ENCODE measurements around the gene PCDHGA1.

PCDHGA1 gene

GRCh38 chr5:141515141-141515540 lies 184.8 kb downstream of the PCDHGA1 start:
- DNase-seq, result no peak

GRCh38 chr5:141515946-141516671 lies 185.8 kb downstream of the PCDHGA1 start:
- DNase-seq, result no peak

DNA sequence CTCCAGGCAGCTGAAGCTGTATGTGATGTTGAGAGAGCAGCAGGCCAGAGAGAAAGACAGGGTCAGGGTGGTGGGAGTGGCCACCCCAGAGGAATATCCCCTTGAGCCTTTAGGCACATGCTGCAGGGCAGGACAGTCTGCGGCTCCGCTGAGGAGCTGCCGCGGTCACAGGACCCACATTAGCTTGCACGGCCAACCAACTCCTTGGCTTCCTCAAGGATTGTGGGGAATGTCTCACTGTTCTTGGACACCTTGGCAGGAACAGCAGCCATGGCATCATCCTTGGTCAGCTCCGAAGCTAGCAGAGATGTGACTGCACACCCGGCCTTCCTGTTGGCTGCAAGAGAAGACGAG lies 186.3 kb downstream of the PCDHGA1 start:
- no peak for DNase-seq

DNA sequence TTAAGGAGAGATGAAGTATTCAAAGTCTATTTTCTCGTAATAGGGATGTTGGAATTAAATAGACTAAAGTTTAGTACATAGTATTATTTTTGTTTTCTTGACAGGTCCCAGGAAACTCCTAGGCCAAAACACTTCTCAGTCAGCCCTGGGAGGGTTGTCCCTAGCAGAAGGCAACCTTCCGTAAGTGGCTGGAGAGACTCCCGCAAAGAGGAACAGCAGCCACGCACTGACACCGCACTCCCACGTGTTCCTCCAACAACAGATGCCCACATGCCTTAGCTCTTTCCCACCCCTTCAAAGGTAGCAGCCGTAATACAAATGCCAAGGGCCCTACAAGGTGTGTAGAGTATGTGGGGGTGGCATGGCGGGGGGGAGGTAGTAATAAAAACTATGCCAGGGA lies 187.0 kb downstream of the PCDHGA1 start:
- DNase-seq, result no peak

DNA sequence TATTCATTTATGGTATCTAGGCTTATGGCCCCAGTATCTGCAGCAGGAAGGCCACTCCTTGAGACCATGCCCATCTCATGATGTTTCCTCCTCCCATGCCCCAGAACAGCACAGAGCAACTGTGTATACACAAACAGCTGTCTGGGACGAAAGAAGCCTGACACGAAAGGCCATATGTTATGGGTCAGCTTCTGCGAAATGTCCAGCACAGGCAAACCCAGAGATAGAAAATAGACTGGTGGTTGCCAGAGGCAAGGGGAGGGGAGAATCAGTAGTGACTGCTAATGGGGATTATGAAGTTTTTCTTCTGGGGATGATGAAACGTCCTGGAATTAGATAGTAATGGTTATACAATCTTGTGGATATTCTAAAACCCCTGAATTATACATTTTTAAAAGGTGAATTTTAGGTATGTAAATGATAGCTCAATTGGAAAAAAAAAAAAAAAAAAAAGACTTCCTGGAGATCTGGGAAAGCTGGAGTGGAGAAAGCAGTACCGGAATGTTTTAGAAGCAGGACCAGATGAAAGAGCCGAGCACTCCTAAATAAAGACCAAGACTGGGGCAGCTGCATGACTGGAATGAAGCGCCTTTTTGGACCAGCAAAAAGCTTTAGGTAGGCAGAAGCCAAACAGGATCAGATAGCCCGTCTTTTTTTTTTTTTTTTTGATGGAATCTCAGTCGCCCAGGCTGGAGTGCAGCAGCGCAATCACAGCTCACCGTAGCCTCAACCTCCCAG lies 187.7 kb downstream of the PCDHGA1 start:
- DNase-seq, result no peak

DNA sequence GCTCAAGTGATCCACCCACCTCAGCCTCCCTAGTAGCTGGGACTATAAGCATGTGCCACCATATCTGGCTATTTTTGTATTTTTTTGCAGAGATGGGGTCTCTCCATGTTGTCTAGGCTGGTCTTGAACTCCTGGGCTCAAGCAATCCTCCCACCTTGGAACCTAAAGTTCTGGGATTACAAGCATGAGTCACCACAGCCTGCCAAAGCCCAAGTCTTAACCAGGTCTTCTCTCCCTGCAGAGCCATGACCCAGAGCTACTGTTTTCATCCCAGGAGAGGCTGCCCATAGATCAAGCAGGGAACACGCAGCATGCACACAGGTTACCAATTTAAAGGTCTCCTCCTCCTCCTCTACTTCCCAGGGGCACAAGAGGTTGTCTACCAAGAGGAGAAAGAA lies 188.3 kb downstream of the PCDHGA1 start:
- no peak for DNase-seq

DNA sequence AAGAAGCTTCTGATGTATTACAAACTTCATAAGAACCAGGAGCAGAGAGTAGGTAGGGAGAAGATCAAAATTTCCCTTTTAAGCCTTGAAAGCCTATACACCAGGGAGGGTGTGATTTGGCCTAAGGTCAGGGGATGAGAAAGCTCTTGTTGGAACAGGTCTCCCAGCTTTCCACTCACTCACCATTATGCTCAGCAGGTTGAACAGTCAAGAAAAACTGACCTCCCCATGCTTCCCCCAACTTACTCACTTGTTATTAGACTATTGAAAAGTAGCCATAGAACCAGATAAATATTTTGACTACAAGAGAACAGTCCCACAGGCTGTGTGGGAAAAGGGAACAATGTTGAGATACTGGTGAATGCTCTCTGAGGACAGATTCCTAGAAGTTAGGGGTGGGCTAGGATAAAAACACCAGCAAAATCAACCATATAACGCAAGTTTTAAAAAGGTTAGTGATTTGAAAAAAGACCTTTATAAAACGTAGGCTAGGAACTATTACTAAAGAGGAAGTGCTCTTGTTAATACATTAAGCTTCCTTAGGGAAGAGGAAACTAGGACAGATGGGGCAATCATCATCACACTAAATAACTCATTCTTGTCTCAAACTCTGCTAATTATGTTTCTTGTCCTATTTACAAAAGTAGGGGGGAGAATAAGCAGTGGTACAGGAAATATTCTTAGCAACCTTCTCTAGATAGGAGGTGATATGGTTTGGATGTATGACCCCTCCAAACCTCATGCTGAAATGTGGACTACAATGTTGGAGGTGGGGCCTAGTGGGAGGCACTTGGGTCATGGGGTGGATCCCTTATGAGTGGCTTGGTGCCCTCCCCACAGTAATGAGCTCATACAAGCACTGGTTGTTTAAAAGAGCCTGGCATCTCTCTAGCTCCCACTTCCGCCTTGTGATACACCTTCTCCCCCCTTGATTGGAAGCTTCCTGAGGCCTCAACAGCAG lies 189.6 kb downstream of the PCDHGA1 start:
- DNase-seq, result no peak

GRCh38 chr5:141521244-141521781 lies 191.0 kb downstream of the PCDHGA1 start:
- peak; percentile 99 for DNase-seq

- DNase-seq, result no peak
These were observed 192.0 kb downstream of the PCDHGA1 start for GRCh38 chr5:141522301-141522700.

DNA sequence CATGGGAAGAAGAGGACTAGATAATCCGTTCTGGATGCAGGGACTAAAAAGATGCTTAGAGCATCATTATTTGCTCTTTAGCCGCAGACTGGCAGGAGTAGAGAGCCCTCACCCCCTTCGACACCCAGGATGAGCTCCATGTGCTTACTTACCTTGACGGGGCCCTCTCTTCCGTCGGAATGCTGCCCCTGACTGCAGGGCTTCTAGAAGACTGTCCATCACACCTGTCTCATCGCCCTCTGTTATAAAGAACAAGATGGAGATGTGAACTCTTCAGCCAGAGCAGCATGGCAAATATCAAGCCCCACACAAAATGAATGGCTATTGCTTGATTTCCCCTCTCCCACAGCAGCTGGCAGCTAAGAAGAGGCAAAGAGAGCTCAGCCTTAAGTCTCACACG lies 193.7 kb downstream of the PCDHGA1 start:
- no peak for DNase-seq

DNA sequence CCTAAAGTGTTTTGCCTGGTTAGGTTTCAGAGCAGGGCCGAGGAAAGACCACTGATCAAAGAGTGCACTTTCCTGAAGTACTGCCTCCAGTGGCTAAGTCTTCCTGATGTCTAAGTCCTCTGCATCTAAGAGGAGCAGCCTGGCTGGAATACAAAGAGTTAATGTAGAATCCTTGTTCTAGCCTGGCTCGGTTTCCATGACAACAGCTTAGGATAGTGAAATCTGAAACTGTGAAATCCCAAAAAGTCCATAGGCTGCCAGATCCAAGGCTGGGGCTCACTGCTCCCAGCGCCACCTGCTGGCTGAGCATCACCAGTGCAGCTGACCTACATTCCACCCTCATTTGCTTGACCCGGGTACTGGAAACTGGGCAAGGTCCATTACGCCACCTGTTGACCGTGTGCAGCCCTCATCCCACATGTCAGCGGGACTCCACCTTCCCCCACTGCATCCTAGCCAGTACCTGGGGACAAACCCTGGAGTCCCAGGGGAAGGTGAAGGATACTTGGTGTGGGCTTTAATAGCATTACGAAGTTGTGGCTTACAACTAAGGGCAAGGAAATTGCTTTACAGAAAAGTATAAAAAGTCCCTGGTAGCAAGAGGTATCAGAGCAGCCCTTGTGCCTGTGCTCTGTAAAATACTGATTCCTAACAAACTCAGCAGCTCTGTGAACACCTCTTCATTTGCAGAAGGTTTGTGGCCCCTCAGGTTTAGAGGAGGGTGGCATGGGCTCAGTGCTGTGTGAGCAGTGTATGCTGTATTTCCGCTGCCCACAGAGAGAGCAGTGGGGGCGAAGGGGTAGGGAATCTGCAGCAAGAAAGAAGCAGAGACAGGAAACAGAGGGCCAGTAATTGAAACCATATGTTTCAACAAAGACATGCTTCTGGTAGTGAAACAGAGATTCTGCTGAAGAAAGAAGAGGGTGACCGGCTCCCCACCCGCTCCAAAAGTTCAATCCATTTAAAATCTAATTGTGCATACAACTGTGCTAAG lies 194.6 kb downstream of the PCDHGA1 start:
- peak; percentile 90 for DNase-seq

DNA sequence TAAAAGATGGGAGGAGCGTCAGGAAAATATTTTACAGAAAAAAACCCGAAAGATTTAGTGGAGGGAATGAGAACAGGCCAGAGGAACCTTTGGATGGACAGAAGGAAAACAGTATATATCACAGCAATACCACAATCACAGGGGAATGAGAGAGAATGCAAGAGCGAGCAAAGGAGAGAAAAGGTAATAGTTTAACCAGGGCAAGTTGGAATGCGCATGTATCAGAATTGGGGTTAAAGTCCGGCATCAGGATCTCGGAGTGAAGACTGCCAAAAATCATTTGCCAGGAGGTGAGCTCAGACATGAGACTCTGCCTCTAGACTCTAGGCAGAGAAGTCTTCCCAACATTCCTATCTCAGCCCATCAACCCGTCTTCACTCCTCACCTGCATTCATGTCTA lies 195.3 kb downstream of the PCDHGA1 start:
- no peak for DNase-seq

- no peak for DNase-seq
These were observed 197.1 kb downstream of the PCDHGA1 start for GRCh38 chr5:141527426-141527825.

- DNase-seq, result no peak
These were observed 198.1 kb downstream of the PCDHGA1 start for GRCh38 chr5:141528291-141528984.

DNA sequence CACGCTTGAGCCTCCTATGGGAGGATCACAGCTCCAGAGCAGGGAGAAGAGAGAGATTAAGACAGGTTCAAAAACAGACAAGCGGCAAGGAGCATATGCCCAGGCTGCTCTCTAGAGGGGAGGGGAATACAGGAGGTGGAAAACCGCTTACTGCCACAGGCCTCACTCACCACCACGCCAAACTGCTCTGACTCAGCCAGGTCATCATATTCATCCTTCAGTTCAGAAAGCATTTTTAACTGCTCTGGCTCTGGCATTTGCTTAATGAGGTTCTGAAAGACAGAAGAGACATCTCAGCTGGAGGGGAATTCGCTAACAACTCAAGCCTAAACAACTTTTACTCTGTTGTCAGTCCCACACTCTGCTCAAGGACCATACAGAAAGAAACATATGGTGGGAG lies 198.7 kb downstream of the PCDHGA1 start:
- DNase-seq, result no peak

GRCh38 chr5:141529873-141530272 lies 199.6 kb downstream of the PCDHGA1 start:
- no peak for DNase-seq

DNA sequence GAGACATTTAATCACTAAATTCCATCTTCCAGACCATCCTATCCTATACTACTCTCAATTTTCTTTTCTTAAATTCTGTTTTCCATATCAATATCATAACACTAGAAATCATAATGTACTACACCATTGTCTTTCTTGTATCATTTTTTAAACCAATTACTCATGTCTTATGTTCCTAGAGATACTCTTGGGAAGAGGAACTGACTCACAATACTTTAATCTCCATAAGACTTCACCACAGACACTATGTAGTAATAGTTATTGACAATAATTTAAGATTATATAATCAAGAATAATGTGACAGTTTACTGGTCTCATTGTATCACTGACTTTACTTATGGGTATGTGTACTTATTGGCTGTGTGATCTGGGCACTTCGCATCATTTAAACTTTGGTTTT lies 202.4 kb downstream of the PCDHGA1 start:
- DNase-seq, result no peak

DNA sequence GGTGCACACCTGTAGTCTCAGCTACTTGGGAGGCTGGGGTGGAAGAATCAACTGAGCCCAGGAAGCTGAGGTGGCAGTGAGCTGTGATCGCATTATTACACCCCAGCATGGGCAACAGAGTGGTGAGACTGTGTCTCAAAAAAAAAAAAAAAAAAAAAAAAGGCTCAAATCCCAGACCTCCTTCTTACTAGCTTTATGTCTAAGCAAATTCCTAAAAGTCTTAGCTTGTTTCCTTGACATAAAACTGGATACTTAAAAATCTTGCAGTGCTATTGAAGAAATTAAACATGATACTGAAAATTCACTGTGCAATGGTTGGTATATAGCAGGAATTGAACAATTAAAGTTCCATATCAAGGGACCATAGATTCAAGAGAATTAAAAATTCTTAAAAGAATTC lies 203.6 kb downstream of the PCDHGA1 start:
- no peak for DNase-seq

DNA sequence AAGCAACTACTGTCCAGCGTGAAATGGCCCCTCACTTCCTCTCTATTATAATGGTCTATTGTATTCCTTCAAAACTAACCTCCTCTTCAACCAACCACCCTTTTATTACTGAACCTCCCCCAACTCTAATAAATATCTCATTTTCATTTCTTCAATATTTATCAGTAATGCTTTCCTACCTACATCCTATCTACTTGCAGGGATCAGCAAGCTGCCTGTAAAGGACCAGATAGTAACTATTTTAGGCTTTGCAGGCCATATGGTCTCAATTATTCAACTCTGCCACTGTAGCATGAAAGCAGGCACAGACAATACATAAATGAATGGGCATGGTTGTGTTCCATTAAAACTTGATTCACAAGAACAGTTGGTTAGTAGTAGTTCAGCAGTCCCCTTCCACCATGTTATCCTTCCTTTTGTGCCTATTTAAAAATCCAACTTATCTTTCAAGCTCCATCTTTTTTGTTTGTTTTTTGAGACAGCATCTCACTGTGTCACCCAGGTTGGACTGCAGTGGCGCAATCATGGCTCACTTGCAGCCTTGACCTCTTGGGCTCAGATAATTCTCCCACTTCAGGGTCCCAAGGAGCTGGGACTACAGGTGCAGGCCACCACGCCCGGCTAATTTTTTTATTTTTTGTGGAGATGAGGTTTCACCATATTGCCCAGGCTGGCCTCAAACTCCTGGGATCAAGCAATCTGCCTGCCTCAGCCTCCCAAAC lies 204.3 kb downstream of the PCDHGA1 start:
- no peak for DNase-seq

DNA sequence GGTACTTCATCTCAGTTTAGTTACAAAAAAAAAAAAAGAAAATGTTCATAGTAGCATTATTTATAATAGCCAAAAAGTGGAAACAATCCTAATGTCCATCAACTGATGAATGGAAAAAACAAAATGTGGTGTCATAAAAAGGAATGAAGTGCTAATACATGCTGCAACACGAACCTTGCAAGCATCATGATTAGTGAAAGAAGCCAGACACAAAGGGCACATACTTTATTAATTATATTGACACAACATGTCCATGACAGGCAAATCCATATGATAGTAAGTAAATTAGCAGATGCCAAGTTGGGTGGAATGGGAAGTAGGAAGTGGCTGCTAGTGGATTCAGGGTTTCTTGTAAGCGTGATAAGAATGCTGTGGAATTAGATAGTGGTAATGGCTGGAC lies 212.7 kb downstream of the PCDHGA1 start:
- no peak for DNase-seq

DNA sequence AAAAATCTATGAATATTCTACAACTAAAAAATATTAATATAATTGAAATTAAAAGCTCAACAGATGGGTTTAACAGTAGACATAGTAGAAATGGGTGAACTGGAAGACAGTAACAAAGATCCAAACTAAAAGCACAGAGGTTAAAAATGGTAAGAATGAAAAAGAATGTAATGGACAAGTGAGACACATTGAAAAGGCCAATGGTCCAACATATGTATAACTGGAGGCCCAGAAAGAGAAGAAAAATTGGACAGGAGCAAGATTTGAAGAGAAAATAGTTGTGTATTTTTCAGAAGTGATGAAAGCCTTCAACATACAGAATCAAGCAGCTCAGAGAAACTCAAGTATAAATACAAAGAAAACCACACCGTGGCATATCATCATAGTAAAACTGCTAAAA lies 217.2 kb downstream of the PCDHGA1 start:
- DNase-seq, result no peak
